Stimulated activated naive CD4-positive, alpha-beta T cell treated with Interleukin-2 at 50 U/mL for 16 hours (primary cell): ENCODE results near the gene ZBTB39.
"Not testable (repeated sequence)": the region's sequence is repeated elsewhere in the genome, so short reads cannot be mapped to it uniquely, and the experiment has no call there.

Source experiments
- DNase-seq: peaks from one replicate; lab custom pipeline; 2025; lab: John Stamatoyannopoulos, UW

The ZBTB39 gene

GRCh38 chr12:56980268-56980667, 26.1 kb downstream of the ZBTB39 start:
- DNase-seq = no peak

- DNase-seq = no peak
These were observed 26.7 kb downstream of the ZBTB39 start for GRCh38 chr12:56979628-56980027.

GRCh38 chr12:56978397-56979138, 27.8 kb downstream of the ZBTB39 start:
- DNase-seq = no peak

GRCh38 chr12:56977361-56977760, 29.0 kb downstream of the ZBTB39 start:
- DNase-seq = not testable (repeated sequence)

GRCh38 chr12:56974224-56974623, 32.1 kb downstream of the ZBTB39 start:
- not testable (repeated sequence) for DNase-seq

DNA sequence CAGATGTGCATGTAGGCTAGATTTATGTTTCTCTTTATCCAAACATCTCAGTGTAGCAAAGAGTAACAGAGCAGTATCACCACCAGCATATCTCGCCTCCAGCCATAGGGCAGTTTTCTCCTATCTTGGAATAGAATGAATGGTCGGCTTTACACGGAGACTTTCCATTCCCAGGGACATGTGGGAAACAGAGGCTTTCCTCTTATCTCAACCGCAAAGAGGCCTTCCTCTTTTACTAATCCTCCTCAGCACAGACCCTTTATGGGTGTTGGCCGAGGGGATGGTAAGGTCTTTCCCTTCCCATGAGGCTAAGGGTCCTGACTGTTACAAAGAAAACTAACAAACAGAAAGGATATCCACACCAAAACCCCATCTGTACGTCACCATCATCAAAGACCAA, 37.4 kb downstream of the ZBTB39 start:
- DNase-seq = not testable (repeated sequence)

DNA sequence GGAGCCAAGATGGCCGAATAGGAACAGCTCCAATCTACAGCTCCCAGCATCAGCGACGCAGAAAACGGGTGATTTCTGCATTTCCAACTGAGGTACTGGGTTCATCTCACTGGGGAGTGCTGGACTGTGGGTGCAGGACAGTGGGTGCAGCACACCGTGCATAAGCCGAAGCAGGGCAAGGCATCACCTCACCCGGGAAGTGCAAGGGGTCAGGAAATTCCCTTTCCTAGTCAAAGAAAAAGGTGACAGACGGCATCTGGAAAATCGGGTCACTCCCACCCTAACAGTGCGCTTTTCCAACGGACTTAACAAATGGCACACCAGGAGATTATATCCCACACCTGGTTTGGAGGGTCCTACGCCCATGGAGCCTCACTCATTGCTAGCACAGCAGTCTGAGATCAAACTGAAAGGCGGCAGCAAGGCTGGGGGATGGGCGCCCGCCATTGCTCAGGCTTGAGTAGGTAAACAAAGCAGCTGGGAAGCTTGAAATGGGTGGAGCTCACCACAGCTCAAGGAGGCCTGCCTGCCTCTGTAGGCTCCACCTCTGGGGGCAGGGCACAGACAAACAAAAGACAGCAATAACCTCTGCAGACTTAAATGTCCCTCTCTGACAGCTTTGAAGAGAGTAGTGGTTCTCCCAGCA, 40.2 kb downstream of the ZBTB39 start:
- not testable (repeated sequence) for DNase-seq

- DNase-seq = not testable (repeated sequence)
These were observed 41.2 kb downstream of the ZBTB39 start for GRCh38 chr12:56965124-56965523.

- not testable (repeated sequence) for DNase-seq
These were observed 42.8 kb downstream of the ZBTB39 start for GRCh38 chr12:56963557-56963956.

GRCh38 chr12:56962247-56962646, 44.1 kb downstream of the ZBTB39 start:
- DNase-seq = not testable (repeated sequence)

DNA sequence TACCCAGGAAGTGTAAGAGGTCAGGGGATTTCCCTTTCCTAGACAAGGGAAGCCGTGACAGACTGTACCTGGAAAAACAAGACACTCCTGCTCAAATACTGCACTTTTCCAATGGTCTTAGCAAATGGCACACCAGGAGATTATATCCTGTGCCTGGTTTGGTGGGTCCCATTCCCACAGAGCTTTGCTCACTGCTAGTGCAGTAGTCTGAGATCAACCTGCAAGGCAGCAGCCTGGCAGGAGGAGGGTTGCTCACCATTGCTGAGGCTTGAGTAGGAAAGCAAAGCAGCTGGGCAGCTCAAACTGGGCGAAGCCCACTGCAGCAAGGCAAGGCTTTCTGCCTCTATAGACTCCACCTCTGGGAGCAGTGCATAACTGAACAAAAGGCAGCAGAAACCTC, 47.9 kb downstream of the ZBTB39 start:
- DNase-seq = no peak

- DNase-seq = no peak
These were observed 48.9 kb downstream of the ZBTB39 start, which contains the start of gene RDH16 for GRCh38 chr12:56957229-56958052. RDH16 (minus strand) TSS chr12:56957608; CDS start chr12:56957462, 146 bp downstream.

DNA sequence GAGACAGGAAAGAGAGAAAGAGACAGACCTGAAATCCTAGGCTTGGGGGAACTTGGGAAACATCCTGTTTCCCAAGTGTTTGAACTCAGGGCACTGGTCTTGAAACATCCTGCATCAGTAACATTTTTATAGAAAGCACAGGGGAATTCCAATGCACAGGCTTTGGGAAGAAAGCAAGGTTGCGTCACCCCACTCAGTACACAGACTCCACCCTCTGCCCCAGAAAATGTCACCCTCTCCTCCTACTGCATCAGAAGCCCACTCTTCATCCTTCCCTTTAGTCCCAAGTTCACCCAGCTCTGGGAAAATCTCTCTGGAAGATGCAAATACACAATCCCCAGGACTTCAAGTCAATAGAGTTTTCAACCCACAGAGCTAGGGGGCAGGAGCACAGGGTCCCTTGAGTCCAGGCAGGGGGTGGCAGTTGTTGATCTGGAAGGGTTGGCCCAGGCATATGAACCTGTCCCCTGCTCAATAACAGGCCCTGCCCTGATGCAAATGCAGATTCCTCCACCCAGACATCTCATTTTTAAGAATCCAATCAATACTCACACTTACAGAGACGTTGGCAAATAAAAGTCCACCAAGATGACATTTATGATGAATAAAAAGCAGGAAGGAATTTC, 50.6 kb downstream of the ZBTB39 start:
- DNase-seq = no peak

GRCh38 chr12:56954958-56955355, 51.4 kb downstream of the ZBTB39 start:
- no peak for DNase-seq

DNA sequence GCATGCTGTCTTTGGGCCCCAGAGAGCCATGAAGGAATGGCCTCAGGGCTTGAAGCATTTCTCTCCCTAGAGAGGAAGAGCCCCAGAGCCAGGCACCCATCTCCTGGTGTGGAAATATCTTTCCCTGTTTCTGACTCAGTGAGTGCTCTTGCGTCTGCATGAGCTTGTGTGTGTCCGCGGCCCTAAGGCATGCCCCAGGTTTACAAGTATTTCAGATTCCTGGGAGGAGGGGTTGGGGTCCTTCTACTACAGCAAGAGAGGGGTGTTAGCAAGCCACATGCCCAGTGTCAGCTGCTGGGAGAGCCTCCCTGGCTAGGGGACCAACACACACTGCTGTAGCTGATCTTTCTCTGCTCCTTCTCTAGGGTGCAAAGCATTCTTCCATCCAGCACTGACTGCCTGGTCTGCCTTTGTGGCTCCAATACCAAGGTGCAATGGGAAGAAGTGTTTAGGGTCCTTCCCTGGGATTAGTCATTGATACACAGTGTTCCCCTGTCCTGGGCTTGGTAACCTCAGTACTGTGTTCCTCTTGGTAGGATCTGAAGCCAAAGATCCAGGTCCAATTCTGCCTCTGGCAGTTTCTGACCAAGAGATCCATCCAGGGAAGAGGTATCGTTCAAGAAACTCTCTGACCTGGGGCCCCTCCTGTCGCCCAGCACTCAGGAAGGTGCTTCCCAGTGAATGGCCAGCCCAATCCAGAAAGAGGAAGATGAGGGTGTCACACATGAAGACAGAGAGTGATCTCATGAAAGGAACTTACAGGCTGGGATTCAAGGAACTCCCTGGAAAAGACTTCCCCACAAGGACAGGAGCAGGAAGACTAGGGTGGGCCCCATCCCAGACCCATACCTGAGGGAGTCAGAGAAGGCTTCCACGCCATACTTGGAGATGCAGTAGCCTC, 52.0 kb downstream of the ZBTB39 start:
- DNase-seq = no peak

DNA sequence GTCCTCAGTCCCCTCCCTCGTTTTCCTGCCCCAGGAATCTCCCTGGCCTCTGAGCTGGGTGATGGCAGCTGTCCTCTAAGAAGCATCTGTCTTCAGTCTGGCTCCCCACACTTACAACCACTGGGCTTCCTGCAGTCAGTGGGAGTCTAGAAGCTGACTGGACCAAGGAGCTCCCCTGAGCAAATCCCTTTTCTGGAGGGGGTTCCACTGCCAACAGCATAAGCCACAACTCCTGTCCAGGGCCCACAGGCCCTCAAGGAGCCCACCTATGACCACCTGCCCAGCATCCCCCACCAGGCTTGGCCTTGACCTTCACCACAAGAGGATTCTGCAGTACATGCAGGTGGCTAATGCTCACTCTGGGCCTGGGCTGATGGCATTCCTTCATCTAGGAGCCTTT, 53.0 kb downstream of the ZBTB39 start:
- DNase-seq = no peak

DNA sequence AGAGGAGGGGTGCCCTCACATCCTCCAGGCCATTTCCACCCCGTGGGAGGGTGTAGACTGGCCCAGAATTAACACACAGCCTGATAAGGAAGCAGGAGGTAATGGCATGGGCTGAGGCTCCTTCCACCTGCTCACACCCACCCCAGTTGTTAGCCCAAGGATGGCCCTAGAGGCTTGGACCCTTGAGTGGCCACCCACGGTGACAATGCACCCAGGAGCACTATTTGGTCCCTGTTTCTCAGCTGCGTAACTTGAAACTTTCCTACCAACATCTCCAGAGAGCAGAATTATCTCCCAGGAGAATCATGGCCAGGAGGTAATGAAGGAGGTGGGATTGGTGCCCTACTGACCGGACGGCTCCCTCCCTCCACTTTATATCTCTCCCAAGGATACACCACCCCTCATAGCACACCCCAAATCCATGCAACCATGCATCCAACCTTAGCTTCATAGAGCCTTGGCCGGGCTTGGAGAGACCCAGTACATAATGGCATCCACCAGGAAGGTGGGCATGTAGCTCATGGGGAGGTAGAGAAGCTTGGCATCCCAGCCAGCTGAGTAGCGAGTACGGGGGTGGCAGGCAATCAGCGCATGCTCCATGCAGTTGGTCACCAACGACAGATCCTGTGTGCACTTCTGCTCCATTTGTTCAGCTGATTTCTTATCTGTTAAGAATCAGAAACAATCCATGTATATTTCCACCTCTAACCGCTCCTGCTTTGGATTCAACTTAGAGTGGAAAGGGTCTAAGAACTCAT, 54.6 kb downstream of the ZBTB39 start:
- DNase-seq = no peak

DNA sequence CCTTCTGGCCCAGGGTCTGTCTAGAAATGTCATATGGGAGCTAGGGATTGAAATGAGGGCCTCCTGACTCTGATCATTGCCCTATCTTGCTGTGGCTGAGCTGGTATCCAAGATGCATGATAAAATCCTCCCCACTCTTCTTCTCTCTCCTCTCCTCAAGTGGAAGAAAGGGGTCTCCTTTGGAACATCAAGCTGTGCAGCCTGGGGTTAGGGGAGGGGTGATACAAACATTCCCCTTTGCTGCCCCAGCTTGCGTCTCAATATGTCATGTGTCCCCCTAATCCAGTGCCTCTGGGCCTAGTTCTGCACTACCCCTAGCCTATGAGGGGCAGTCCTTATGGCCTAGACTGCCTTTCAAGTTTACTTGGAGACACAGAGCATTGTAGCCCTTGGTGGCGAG, 57.5 kb downstream of the ZBTB39 start:
- DNase-seq = no peak
